Stimulated activated CD4-positive, alpha-beta T cell treated with anti-CD3 and anti-CD28 coated beads, Interleukin-12 subunit alpha, Interleukin-12 subunit beta, amount 100 ng/mL, for 4 hours (primary cell): ENCODE data around the gene SIX6.

Experiments used
- DNase-seq: peaks from one replicate; pipeline ENCODE4 v3.0.0-alpha.2; 2020

The SIX6 gene

GRCh38 chr14:60514741-60515491 is 6.0 kb downstream of the SIX6 start:
- DNase-seq: no peak

- DNase-seq: no peak
These were observed 6.8 kb downstream of the SIX6 start for GRCh38 chr14:60515511-60516289.

- no peak for DNase-seq
These were observed 23.5 kb downstream of the SIX6 start for GRCh38 chr14:60532442-60532841.

GRCh38 chr14:60537663-60538062 is 28.7 kb downstream of the SIX6 start:
- DNase-seq: no peak

GRCh38 chr14:60544659-60545058 is 35.7 kb downstream of the SIX6 start:
- no peak for DNase-seq

- no peak for DNase-seq
These were observed 44.9 kb downstream of the SIX6 start for GRCh38 chr14:60553808-60554207.

GRCh38 chr14:60561845-60562746 is 53.1 kb downstream of the SIX6 start:
- no peak for DNase-seq
